Measurements from ENCODE around the gene HHIPL1. TPM values are rescaled to one million over a fixed set of nuclear protein-coding genes. Genes with fewer than 3 reads are reported as not detected.

Gene HHIPL1
- total RNA-seq, 2 experiments from 2014 or later = not detected

DNA sequence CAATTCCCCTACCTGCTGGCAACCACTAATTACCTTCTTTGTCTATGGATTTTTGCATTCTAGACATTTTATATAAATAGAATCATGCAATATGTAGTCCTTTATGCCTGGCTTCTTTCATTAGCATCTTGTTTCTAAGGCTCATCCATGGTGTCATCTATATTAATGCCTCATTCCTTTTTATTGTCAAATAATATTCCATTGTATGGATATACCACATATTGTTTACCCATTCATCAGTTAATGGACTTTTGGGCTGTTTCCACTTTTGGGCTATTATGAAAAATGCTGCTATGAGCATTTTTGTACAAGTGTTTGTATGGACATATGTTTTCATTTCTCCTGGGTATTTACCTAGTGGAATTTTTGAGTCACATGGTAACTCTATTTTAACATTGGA lies 57.2 kb downstream of the HHIPL1 start:
- ChIA-PET POLR2A (no interaction called here), CTCF (no interaction called here)
- Mint-ChIP-seq H3K27me3 (peaks cover 22% of the 10 kb centered on the region), H3K9me3 (peaks cover 10% of the 10 kb centered on the region), H3K36me3 (ENCODE audit: low read depth) (peaks cover 14% of the 10 kb centered on the region), H3K4me3 (no peak overlapping the region), H3K4me1 (ENCODE audit: low read depth) (no peaks in the 10 kb centered on the region), H3K27ac (no peak overlapping the region)
- peaks cover 14 to 23% of the 10 kb centered on the region in 2 experiments for H3K9me3 ChIP-seq (ENCODE audit: control insufficient read depth in 1 of 2, insufficient read depth in 1 of 2, low read length in 2 of 2)
- no peak overlapping the region for H3K4me3 ChIP-seq (ENCODE audit: low read length)
- H3K36me3 ChIP-seq (ENCODE audit: insufficient read depth, low read length) = no peaks in the 10 kb centered on the region
- H3K4me1 ChIP-seq (ENCODE audit: insufficient read depth, low read length) = peaks cover 12% of the 10 kb centered on the region
- TF ChIP-seq, protein P1, sequence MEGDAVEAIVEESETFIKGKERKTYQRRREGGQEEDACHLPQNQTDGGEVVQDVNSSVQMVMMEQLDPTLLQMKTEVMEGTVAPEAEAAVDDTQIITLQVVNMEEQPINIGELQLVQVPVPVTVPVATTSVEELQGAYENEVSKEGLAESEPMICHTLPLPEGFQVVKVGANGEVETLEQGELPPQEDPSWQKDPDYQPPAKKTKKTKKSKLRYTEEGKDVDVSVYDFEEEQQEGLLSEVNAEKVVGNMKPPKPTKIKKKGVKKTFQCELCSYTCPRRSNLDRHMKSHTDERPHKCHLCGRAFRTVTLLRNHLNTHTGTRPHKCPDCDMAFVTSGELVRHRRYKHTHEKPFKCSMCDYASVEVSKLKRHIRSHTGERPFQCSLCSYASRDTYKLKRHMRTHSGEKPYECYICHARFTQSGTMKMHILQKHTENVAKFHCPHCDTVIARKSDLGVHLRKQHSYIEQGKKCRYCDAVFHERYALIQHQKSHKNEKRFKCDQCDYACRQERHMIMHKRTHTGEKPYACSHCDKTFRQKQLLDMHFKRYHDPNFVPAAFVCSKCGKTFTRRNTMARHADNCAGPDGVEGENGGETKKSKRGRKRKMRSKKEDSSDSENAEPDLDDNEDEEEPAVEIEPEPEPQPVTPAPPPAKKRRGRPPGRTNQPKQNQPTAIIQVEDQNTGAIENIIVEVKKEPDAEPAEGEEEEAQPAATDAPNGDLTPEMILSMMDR (IDR thresholded peaks at IDR 0.05) = no peak
- H3K27me3 ChIP-seq (ENCODE audit: control insufficient read depth in 1 of 2, insufficient read depth in 2 of 2, low read length in 2 of 2) = peaks cover 4 to 7% of the 10 kb centered on the region in 2 experiments
- DNase-seq (no peak), ATAC-seq (ENCODE audit: poor library complexity) (no peak)
- intact Hi-C loops (cut with DNase I, micrococcal nuclease) = no loop called here
- H3K27ac ChIP-seq (ENCODE audit: low read depth in 1 of 2, low read length in 2 of 2) = no peak overlapping the region

- ATAC-seq (ENCODE audit: poor library complexity) (no peak), DNase-seq (no peak)
- Mint-ChIP-seq H3K9me3 (peaks cover 10% of the 10 kb centered on the region), H3K4me3 (no peak overlapping the region), H3K27me3 (peaks cover 18% of the 10 kb centered on the region), H3K4me1 (ENCODE audit: low read depth) (no peaks in the 10 kb centered on the region), H3K36me3 (ENCODE audit: low read depth) (peaks cover 14% of the 10 kb centered on the region), H3K27ac (no peak overlapping the region)
- POLR2A ChIA-PET = no interaction called here
- peaks cover 20 to 23% of the 10 kb centered on the region in 2 experiments for H3K9me3 ChIP-seq (ENCODE audit: control insufficient read depth in 1 of 2, insufficient read depth in 1 of 2, low read length in 2 of 2)
- intact Hi-C loops (cut with DNase I, micrococcal nuclease) = no loop called here
- peaks cover 12% of the 10 kb centered on the region for H3K4me1 ChIP-seq (ENCODE audit: insufficient read depth, low read length)
- TF ChIP-seq, protein P1 (IDR thresholded peaks at IDR 0.05) = no peak
- CTCF ChIA-PET = no interaction called here
- no peaks in the 10 kb centered on the region for H3K36me3 ChIP-seq (ENCODE audit: insufficient read depth, low read length)
- H3K27ac ChIP-seq (ENCODE audit: low read depth in 1 of 2, low read length in 2 of 2) = no peak overlapping the region
- H3K4me3 ChIP-seq (ENCODE audit: low read length) = no peak overlapping the region
- peaks cover 4 to 7% of the 10 kb centered on the region in 2 experiments for H3K27me3 ChIP-seq (ENCODE audit: control insufficient read depth in 1 of 2, insufficient read depth in 2 of 2, low read length in 2 of 2)
Observed at GRCh38 chr14:99703381-99703780, 58.5 kb downstream of the HHIPL1 start.

- peaks cover 10% of the 10 kb centered on the region for H3K9me3 Mint-ChIP-seq
Observed at GRCh38 chr14:99704037-99704436, 59.1 kb downstream of the HHIPL1 start.

More at GRCh38 chr14:99704037-99704436, 59.1 kb downstream of the HHIPL1 start:
- peaks cover 14% of the 10 kb centered on the region for H3K36me3 Mint-ChIP-seq (ENCODE audit: low read depth)
- H3K36me3 ChIP-seq (ENCODE audit: insufficient read depth, low read length) = no peaks in the 10 kb centered on the region
- no peak for DNase-seq
- ChIA-PET POLR2A (no interaction called here), CTCF (no interaction called here)
- no peak overlapping the region for H3K4me3 Mint-ChIP-seq
- no peaks in the 10 kb centered on the region for H3K4me1 Mint-ChIP-seq (ENCODE audit: low read depth)
- TF ChIP-seq, protein P1 (IDR thresholded peaks at IDR 0.05) = no peak
- no peak overlapping the region for H3K27ac Mint-ChIP-seq
- peaks cover 6% of the 10 kb centered on the region for H3K4me1 ChIP-seq (ENCODE audit: insufficient read depth, low read length)
- no peak overlapping the region for H3K4me3 ChIP-seq (ENCODE audit: low read length)
- H3K9me3 ChIP-seq (ENCODE audit: control insufficient read depth in 1 of 2, insufficient read depth in 1 of 2, low read length in 2 of 2) = peaks cover 23% of the 10 kb centered on the region in 2 experiments
- H3K27ac ChIP-seq (ENCODE audit: low read depth in 1 of 2, low read length in 2 of 2) = no peak overlapping the region
- peaks cover 17% of the 10 kb centered on the region for H3K27me3 Mint-ChIP-seq
- peaks cover 7 to 9% of the 10 kb centered on the region in 2 experiments for H3K27me3 ChIP-seq (ENCODE audit: control insufficient read depth in 1 of 2, insufficient read depth in 2 of 2, low read length in 2 of 2)
- ATAC-seq (ENCODE audit: poor library complexity) = no peak
- intact Hi-C loops (cut with DNase I, micrococcal nuclease) = no loop called here

Measured in CD4-positive, alpha-beta T cell (primary cell).